ENCODE results near the gene ATAD3B.
A peak's percentile ranks its signal among the peaks of the same experiment; 100 is the strongest.
"Not testable (repeated sequence)": the region's sequence is repeated elsewhere in the genome, so short reads cannot be mapped to it uniquely, and the experiment has no call there.

Gene ATAD3B

GRCh38 chr1:1504777-1505365 lies 33.3 kb downstream of the ATAD3B start:
- peaks cover 28% of the 10 kb centered on the region for H3K4me1 ChIP-seq (ENCODE audit: low read depth, poor library complexity, severe bottlenecking)

GRCh38 chr1:1505366-1505798 lies 33.8 kb downstream of the ATAD3B start:
- 0 out of 2 replicates have a peak, but pooled peaks have one; percentile 1 for TF ChIP-seq CTCF (conservative IDR thresholded peaks at IDR 0.05; ENCODE audit: low read depth, low read length)
- not testable (repeated sequence) for H3K27me3 ChIP-seq (ENCODE audit: insufficient read depth, low read depth); H4K20me1 ChIP-seq (ENCODE audit: insufficient read depth); H3K36me3 ChIP-seq (ENCODE audit: insufficient read depth); H3K79me2 ChIP-seq (ENCODE audit: insufficient read depth, low read depth); H3K4me3 ChIP-seq (IDR thresholded peaks at IDR 0.05; ENCODE audit: insufficient read depth, low read depth, low read length)
- peak overlapping the region; percentile 30; the same call in 1 of the 2 replicates for H2AFZ ChIP-seq (ENCODE audit: low read depth)
- peak overlapping the region; percentile 73 for H3K27ac ChIP-seq
- peak overlapping the region; percentile 43 for H3K4me2 ChIP-seq
- H3K9ac ChIP-seq, result peak overlapping the region; percentile 33; the same call in 1 of the 2 replicates
- H3K4me1 ChIP-seq (ENCODE audit: low read depth, poor library complexity, severe bottlenecking), result peaks cover 30% of the 10 kb centered on the region

More at GRCh38 chr1:1504777-1505365, 33.3 kb downstream of the ATAD3B start:
- not testable (repeated sequence) for H3K79me2 ChIP-seq (ENCODE audit: insufficient read depth, low read depth); H3K36me3 ChIP-seq (ENCODE audit: insufficient read depth); H3K27me3 ChIP-seq (ENCODE audit: insufficient read depth, low read depth); H3K4me3 ChIP-seq (IDR thresholded peaks at IDR 0.05; ENCODE audit: insufficient read depth, low read depth, low read length); H4K20me1 ChIP-seq (ENCODE audit: insufficient read depth)
- Histone ChIP-seq H3K9ac (peak overlapping the region; percentile 33; the same call in 1 of the 2 replicates), H3K27ac (peak overlapping the region; percentile 73), H3K4me2 (peak overlapping the region; percentile 43), H2AFZ (ENCODE audit: low read depth) (peak overlapping the region; percentile 26; the same call in 1 of the 2 replicates)
- peak; percentile 61 for TF ChIP-seq CTCF (conservative IDR thresholded peaks at IDR 0.05; ENCODE audit: low read depth, low read length)

GRCh38 chr1:1505801-1506200 lies 34.2 kb downstream of the ATAD3B start:
- H3K27me3 ChIP-seq (ENCODE audit: insufficient read depth, low read depth); H3K9ac ChIP-seq; H4K20me1 ChIP-seq (ENCODE audit: insufficient read depth); H3K4me3 ChIP-seq (IDR thresholded peaks at IDR 0.05; ENCODE audit: insufficient read depth, low read depth, low read length); H3K79me2 ChIP-seq (ENCODE audit: insufficient read depth, low read depth); H3K36me3 ChIP-seq (ENCODE audit: insufficient read depth): not testable (repeated sequence)
- Histone ChIP-seq H3K4me1 (ENCODE audit: low read depth, poor library complexity, severe bottlenecking) (peaks cover 34% of the 10 kb centered on the region), H3K27ac (peak overlapping the region; percentile 73; the same call in 1 of the 2 replicates), H3K4me2 (peak overlapping the region; percentile 43), H2AFZ (ENCODE audit: low read depth) (peak overlapping the region; percentile 30; the same call in 1 of the 2 replicates)

GRCh38 chr1:1507305-1507704 lies 35.7 kb downstream of the ATAD3B start:
- Histone ChIP-seq H3K27ac (no peak overlapping the region), H3K79me2 (ENCODE audit: insufficient read depth, low read depth) (peaks cover 10% of the 10 kb centered on the region; the same call in 1 of the 2 replicates), H2AFZ (ENCODE audit: low read depth) (no peak overlapping the region), H3K9ac (no peak overlapping the region), H3K36me3 (ENCODE audit: insufficient read depth) (no peaks in the 10 kb centered on the region), H4K20me1 (ENCODE audit: insufficient read depth) (no peaks in the 10 kb centered on the region), H3K4me1 (ENCODE audit: low read depth, poor library complexity, severe bottlenecking) (peaks cover 40% of the 10 kb centered on the region), H3K4me2 (no peak overlapping the region), H3K27me3 (ENCODE audit: insufficient read depth, low read depth) (no peaks in the 10 kb centered on the region), H3K4me3 (IDR thresholded peaks at IDR 0.05; ENCODE audit: insufficient read depth, low read depth, low read length) (no peak overlapping the region)
- TF ChIP-seq CTCF (conservative IDR thresholded peaks at IDR 0.05; ENCODE audit: low read depth, low read length), result no peak

- not testable (repeated sequence) for H2AFZ ChIP-seq (ENCODE audit: low read depth); H4K20me1 ChIP-seq (ENCODE audit: insufficient read depth); H3K36me3 ChIP-seq (ENCODE audit: insufficient read depth); H3K4me3 ChIP-seq (IDR thresholded peaks at IDR 0.05; ENCODE audit: insufficient read depth, low read depth, low read length); H3K27ac ChIP-seq; H3K9ac ChIP-seq; H3K4me2 ChIP-seq; H3K27me3 ChIP-seq (ENCODE audit: insufficient read depth, low read depth)
- peaks cover 20% of the 10 kb centered on the region for H3K79me2 ChIP-seq (ENCODE audit: insufficient read depth, low read depth)
- H3K4me1 ChIP-seq (ENCODE audit: low read depth, poor library complexity, severe bottlenecking), result peaks cover 37% of the 10 kb centered on the region
These were observed 37.4 kb downstream of the ATAD3B start for GRCh38 chr1:1508775-1509464.

- H3K79me2 ChIP-seq (ENCODE audit: insufficient read depth, low read depth), result peaks cover 26% of the 10 kb centered on the region
- not testable (repeated sequence) for H3K4me2 ChIP-seq; H4K20me1 ChIP-seq (ENCODE audit: insufficient read depth); H3K4me3 ChIP-seq (IDR thresholded peaks at IDR 0.05; ENCODE audit: insufficient read depth, low read depth, low read length); H3K27ac ChIP-seq; H3K9ac ChIP-seq; H3K36me3 ChIP-seq (ENCODE audit: insufficient read depth); H2AFZ ChIP-seq (ENCODE audit: low read depth); H3K27me3 ChIP-seq (ENCODE audit: insufficient read depth, low read depth)
- H3K4me1 ChIP-seq (ENCODE audit: low read depth, poor library complexity, severe bottlenecking), result peaks cover 31% of the 10 kb centered on the region
These were observed 37.9 kb downstream of the ATAD3B start for GRCh38 chr1:1509465-1509850.
